ENCODE measurements around the gene DSG4. TPM values are rescaled to one million over a fixed set of nuclear protein-coding genes. Genes with fewer than 3 reads are reported as not detected.
"Not testable (repeated sequence)": the region's sequence is repeated elsewhere in the genome, so short reads cannot be mapped to it uniquely, and the experiment has no call there.

DSG4 gene
- polyA plus RNA-seq = under 1 TPM in 1 of 2 donors, not detected in 1; 0.01 TPM

GRCh38 chr18:31376477-31376876, at the start of gene DSG4:
Gene DSG4 (plus strand): TSS chr18:31376777. CDS start chr18:31376912, 135 bp downstream.
- Histone ChIP-seq H3K27ac (ENCODE audit: low read depth in 2 of 2, low read length in 1 of 2) (no peak within 1 kb of the TSS), H3K9me3 (ENCODE audit: control insufficient read depth in 2 of 2, insufficient read depth in 1 of 2, low read depth in 1 of 2, low read length in 1 of 2) (no peaks in the 10 kb centered on the region), H3K36me3 (ENCODE audit: control insufficient read depth in 2 of 2, insufficient read depth in 2 of 2, low read length in 1 of 2) (no peaks in the 10 kb centered on the region), H3K4me1 (ENCODE audit: control insufficient read depth in 2 of 2, insufficient read depth in 2 of 2, low read length in 1 of 2) (no peaks in the 10 kb centered on the region), H3K27me3 (ENCODE audit: control insufficient read depth in 1 of 2, insufficient read depth in 2 of 2, low read length in 2 of 2) (no peaks in the 10 kb centered on the region), H3K4me3 (ENCODE audit: low read depth in 1 of 2, low read length in 2 of 2) (no peak within 1 kb of the TSS)
- WGBS, 2 donors = 83 to 90% methylated on average over 3 of the region's 3 CpGs

DNA sequence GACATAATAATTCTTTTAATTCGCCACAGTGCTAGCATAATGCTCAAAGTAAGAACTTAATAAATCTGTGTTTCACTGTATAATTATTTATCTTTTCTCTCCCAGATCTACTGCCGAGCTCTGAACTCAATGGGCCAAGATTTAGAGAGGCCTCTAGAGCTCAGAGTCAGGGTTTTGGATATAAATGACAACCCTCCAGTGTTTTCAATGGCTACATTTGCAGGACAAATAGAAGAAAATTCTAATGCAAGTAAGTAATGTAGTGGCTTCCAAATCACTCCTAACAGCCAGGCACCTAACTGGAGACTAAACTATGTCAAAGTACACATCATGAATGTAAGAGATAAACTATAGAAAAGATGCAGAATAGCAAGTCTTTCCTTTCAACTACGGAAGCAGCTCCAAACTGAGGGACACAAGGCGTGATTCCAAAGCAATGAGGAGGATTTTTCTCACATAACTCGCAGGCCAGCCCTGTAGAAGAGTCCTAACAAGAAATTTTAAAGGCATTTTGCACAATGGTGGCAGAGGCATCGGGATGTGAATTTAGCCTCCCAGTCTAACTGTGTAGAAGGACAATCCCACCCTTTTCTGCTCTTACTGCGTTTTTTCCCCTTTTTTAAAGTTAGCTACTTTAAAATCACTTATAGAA, 46.7 kb upstream of the DSG4 start:
- H3K36me3 ChIP-seq (ENCODE audit: control insufficient read depth in 2 of 2, insufficient read depth in 2 of 2, low read length in 1 of 2) = no peaks in the 10 kb centered on the region
- H3K9me3 ChIP-seq (ENCODE audit: control insufficient read depth in 2 of 2, insufficient read depth in 1 of 2, low read depth in 1 of 2, low read length in 1 of 2) = no peaks in the 10 kb centered on the region
- H3K4me3 ChIP-seq (ENCODE audit: low read depth in 1 of 2, low read length in 2 of 2) = no peak overlapping the region
- H3K27me3 ChIP-seq (ENCODE audit: control insufficient read depth in 1 of 2, insufficient read depth in 2 of 2, low read length in 2 of 2) = no peaks in the 10 kb centered on the region
- H3K27ac ChIP-seq (ENCODE audit: low read depth in 2 of 2, low read length in 1 of 2) = no peak overlapping the region
- WGBS, 2 donors = 74 to 75% methylated on average over 7 of the region's 7 CpGs
- no peaks in the 10 kb centered on the region for H3K4me1 ChIP-seq (ENCODE audit: control insufficient read depth in 2 of 2, insufficient read depth in 2 of 2, low read length in 1 of 2)

DNA sequence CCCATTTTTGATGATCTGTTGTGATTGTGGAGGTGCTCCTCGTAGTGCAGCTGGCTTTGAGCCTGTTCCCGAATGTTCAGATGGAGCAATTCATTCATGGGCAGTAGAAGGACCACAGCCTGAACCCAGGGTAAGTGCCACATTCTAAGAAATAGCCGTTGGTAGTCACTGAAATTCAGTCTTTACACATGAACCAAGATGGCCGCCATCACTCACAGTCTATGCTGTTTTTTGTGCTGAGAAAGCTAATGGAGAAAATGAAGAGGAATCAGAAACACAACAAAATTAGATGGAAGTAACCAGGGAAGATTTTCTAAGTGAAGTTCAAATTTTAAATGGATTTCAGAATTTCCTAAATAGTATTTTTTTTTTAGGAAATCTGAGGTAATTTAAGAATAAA, 33.1 kb upstream of the DSG4 start:
- no peaks in the 10 kb centered on the region for H3K9me3 ChIP-seq (ENCODE audit: control insufficient read depth in 2 of 2, insufficient read depth in 1 of 2, low read depth in 1 of 2, low read length in 1 of 2)
- H3K36me3 ChIP-seq (ENCODE audit: control insufficient read depth in 2 of 2, insufficient read depth in 2 of 2, low read length in 1 of 2) = peaks cover 0 to 7% of the 10 kb centered on the region in 2 donors
- no peaks in the 10 kb centered on the region for H3K27me3 ChIP-seq (ENCODE audit: control insufficient read depth in 1 of 2, insufficient read depth in 2 of 2, low read length in 2 of 2)
- H3K27ac ChIP-seq (ENCODE audit: low read depth in 2 of 2, low read length in 1 of 2) = no peak overlapping the region
- H3K4me3 ChIP-seq (ENCODE audit: low read depth in 1 of 2, low read length in 2 of 2) = no peak overlapping the region
- no peaks in the 10 kb centered on the region for H3K4me1 ChIP-seq (ENCODE audit: control insufficient read depth in 2 of 2, insufficient read depth in 2 of 2, low read length in 1 of 2)
- WGBS, 2 donors = 84 to 87% methylated on average over 4 of the region's 4 CpGs

DNA sequence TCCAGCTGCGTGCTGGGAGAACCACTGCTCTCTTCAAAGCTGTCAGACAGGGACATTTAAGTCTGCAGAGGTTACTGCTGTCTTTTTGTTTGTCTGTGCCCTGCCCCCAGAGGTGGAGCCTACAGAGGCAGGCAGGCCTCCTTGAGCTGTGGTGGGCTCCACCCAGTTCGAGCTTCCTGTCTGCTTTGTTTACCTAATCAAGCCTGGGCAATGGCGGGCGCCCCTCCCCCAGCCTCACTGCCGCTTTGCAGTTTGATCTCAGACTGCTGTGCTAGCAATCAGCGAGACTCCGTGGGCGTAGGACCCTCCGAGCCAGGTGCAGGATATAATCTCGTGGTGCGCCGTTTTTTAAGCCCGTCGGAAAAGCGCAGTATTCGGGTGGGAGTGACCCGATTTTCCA, 23.2 kb upstream of the DSG4 start:
- not testable (repeated sequence) for H3K4me1 ChIP-seq (ENCODE audit: control insufficient read depth in 2 of 2, insufficient read depth in 2 of 2, low read length in 1 of 2); H3K9me3 ChIP-seq (ENCODE audit: control insufficient read depth in 2 of 2, insufficient read depth in 1 of 2, low read depth in 1 of 2, low read length in 1 of 2); H3K27me3 ChIP-seq (ENCODE audit: control insufficient read depth in 1 of 2, insufficient read depth in 2 of 2, low read length in 2 of 2); H3K4me3 ChIP-seq (ENCODE audit: low read depth in 1 of 2, low read length in 2 of 2); H3K27ac ChIP-seq (ENCODE audit: low read depth in 2 of 2, low read length in 1 of 2); H3K36me3 ChIP-seq (ENCODE audit: control insufficient read depth in 2 of 2, insufficient read depth in 2 of 2, low read length in 1 of 2)
- 67 to 74% methylated on average over 4 of the region's 17 CpGs for WGBS, 2 donors

GRCh38 chr18:31354990-31355389, 21.6 kb upstream of the DSG4 start:
- H3K4me1 ChIP-seq (ENCODE audit: control insufficient read depth in 2 of 2, insufficient read depth in 2 of 2, low read length in 1 of 2) = no peaks in the 10 kb centered on the region
- H3K27me3 ChIP-seq (ENCODE audit: control insufficient read depth in 1 of 2, insufficient read depth in 2 of 2, low read length in 2 of 2) = no peaks in the 10 kb centered on the region
- H3K36me3 ChIP-seq (ENCODE audit: control insufficient read depth in 2 of 2, insufficient read depth in 2 of 2, low read length in 1 of 2) = peaks cover 0 to 8% of the 10 kb centered on the region in 2 donors
- H3K9me3 ChIP-seq (ENCODE audit: control insufficient read depth in 2 of 2, insufficient read depth in 1 of 2, low read depth in 1 of 2, low read length in 1 of 2) = peaks cover 2 to 7% of the 10 kb centered on the region in 2 donors
- WGBS, 2 donors = 92 to 94% methylated on average over 8 of the region's 8 CpGs
- no peak overlapping the region for H3K4me3 ChIP-seq (ENCODE audit: low read depth in 1 of 2, low read length in 2 of 2)
- no peak overlapping the region for H3K27ac ChIP-seq (ENCODE audit: low read depth in 2 of 2, low read length in 1 of 2)

- peaks cover 0 to 8% of the 10 kb centered on the region in 2 donors for H3K36me3 ChIP-seq (ENCODE audit: control insufficient read depth in 2 of 2, insufficient read depth in 2 of 2, low read length in 1 of 2)
- no peaks in the 10 kb centered on the region for H3K4me1 ChIP-seq (ENCODE audit: control insufficient read depth in 2 of 2, insufficient read depth in 2 of 2, low read length in 1 of 2)
- WGBS, 2 donors = 82 to 87% methylated on average over 5 of the region's 5 CpGs
- H3K4me3 ChIP-seq (ENCODE audit: low read depth in 1 of 2, low read length in 2 of 2) = no peak overlapping the region
- H3K27me3 ChIP-seq (ENCODE audit: control insufficient read depth in 1 of 2, insufficient read depth in 2 of 2, low read length in 2 of 2) = no peaks in the 10 kb centered on the region
- peaks cover 2 to 7% of the 10 kb centered on the region in 2 donors for H3K9me3 ChIP-seq (ENCODE audit: control insufficient read depth in 2 of 2, insufficient read depth in 1 of 2, low read depth in 1 of 2, low read length in 1 of 2)
- no peak overlapping the region for H3K27ac ChIP-seq (ENCODE audit: low read depth in 2 of 2, low read length in 1 of 2)
Observed at GRCh38 chr18:31356025-31356424, 20.6 kb upstream of the DSG4 start.

DNA sequence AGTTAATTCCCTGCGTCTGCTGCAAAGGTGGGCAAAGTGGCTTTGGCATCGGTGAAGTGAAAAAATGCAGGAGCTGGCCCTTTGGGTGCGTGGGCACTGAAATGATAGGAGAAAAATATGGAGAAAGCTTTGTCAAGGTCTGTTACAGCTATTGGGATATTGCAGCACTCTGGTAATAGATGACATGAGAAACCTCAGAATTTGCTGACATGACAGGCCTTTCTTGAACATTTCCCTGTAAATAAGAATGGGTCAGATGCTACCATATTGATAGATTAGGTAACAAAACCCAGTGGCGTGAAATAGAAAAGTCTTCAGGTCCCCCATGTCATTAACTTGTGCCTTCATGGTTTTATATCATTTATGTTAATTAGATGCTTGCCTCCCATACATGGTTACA, 12.4 kb upstream of the DSG4 start:
- Histone ChIP-seq H3K4me1 (ENCODE audit: control insufficient read depth in 2 of 2, insufficient read depth in 2 of 2, low read length in 1 of 2) (no peaks in the 10 kb centered on the region), H3K4me3 (ENCODE audit: low read depth in 1 of 2, low read length in 2 of 2) (no peak overlapping the region), H3K27me3 (ENCODE audit: control insufficient read depth in 1 of 2, insufficient read depth in 2 of 2, low read length in 2 of 2) (no peaks in the 10 kb centered on the region), H3K27ac (ENCODE audit: low read depth in 2 of 2, low read length in 1 of 2) (no peak overlapping the region), H3K36me3 (ENCODE audit: control insufficient read depth in 2 of 2, insufficient read depth in 2 of 2, low read length in 1 of 2) (no peaks in the 10 kb centered on the region), H3K9me3 (ENCODE audit: control insufficient read depth in 2 of 2, insufficient read depth in 1 of 2, low read depth in 1 of 2, low read length in 1 of 2) (no peaks in the 10 kb centered on the region)
- WGBS, 2 donors = 92 to 95% methylated on average over 4 of the region's 4 CpGs

DNA sequence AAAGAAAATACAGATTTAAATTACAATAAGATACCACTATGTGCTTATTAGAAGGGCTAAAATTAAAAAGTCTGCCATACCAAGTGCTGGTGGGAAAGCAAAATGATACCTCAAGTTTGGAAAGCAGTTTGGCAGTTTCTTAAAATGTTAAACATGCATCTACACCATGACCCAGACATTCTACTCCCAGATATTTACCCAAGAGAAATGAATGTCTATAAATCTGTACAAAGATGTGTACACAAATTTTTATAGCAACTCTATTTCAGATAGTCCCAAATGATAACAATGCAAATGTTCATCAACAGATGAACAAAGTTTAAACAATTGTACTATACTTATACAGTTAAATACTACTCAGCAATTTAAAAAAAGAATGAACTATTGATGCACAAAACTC, 7.1 kb upstream of the DSG4 start:
- no peaks in the 10 kb centered on the region for H3K4me1 ChIP-seq (ENCODE audit: control insufficient read depth in 2 of 2, insufficient read depth in 2 of 2, low read length in 1 of 2)
- no peaks in the 10 kb centered on the region for H3K36me3 ChIP-seq (ENCODE audit: control insufficient read depth in 2 of 2, insufficient read depth in 2 of 2, low read length in 1 of 2)

DNA sequence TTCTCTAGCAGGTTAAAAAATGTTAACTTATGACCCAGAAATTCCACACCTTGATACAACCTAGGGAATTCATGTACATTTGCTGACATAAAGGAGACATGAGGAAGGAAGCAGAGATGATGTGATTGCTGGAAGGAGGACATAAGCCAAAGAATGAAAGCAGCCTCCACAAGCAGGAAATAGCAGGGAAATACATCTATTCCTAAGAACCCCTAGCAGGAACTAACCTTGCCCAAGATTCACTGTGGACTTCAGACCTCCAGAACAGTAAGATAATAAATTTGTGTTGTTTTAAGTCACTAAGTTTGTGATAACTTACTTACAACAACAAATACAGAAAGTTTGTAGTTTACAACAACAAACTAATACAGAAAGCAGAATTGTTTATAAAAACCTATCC, 4.6 kb upstream of the DSG4 start:
- Histone ChIP-seq H3K27ac (ENCODE audit: low read depth in 2 of 2, low read length in 1 of 2) (no peak overlapping the region), H3K4me3 (ENCODE audit: low read depth in 1 of 2, low read length in 2 of 2) (no peak overlapping the region), H3K36me3 (ENCODE audit: control insufficient read depth in 2 of 2, insufficient read depth in 2 of 2, low read length in 1 of 2) (no peaks in the 10 kb centered on the region), H3K4me1 (ENCODE audit: control insufficient read depth in 2 of 2, insufficient read depth in 2 of 2, low read length in 1 of 2) (no peaks in the 10 kb centered on the region), H3K9me3 (ENCODE audit: control insufficient read depth in 2 of 2, insufficient read depth in 1 of 2, low read depth in 1 of 2, low read length in 1 of 2) (no peaks in the 10 kb centered on the region), H3K27me3 (ENCODE audit: control insufficient read depth in 1 of 2, insufficient read depth in 2 of 2, low read length in 2 of 2) (no peaks in the 10 kb centered on the region)

More for the DNA sequence above, 7.1 kb upstream of the DSG4 start:
- no peak overlapping the region for H3K27ac ChIP-seq (ENCODE audit: low read depth in 2 of 2, low read length in 1 of 2)
- H3K27me3 ChIP-seq (ENCODE audit: control insufficient read depth in 1 of 2, insufficient read depth in 2 of 2, low read length in 2 of 2) = no peaks in the 10 kb centered on the region
- H3K4me3 ChIP-seq (ENCODE audit: low read depth in 1 of 2, low read length in 2 of 2) = no peak overlapping the region
- H3K9me3 ChIP-seq (ENCODE audit: control insufficient read depth in 2 of 2, insufficient read depth in 1 of 2, low read depth in 1 of 2, low read length in 1 of 2) = no peaks in the 10 kb centered on the region

- Histone ChIP-seq H3K9me3 (ENCODE audit: control insufficient read depth in 2 of 2, insufficient read depth in 1 of 2, low read depth in 1 of 2, low read length in 1 of 2) (no peaks in the 10 kb centered on the region), H3K4me1 (ENCODE audit: control insufficient read depth in 2 of 2, insufficient read depth in 2 of 2, low read length in 1 of 2) (no peaks in the 10 kb centered on the region), H3K36me3 (ENCODE audit: control insufficient read depth in 2 of 2, insufficient read depth in 2 of 2, low read length in 1 of 2) (no peaks in the 10 kb centered on the region), H3K4me3 (ENCODE audit: low read depth in 1 of 2, low read length in 2 of 2) (no peak overlapping the region), H3K27ac (ENCODE audit: low read depth in 2 of 2, low read length in 1 of 2) (no peak overlapping the region), H3K27me3 (ENCODE audit: control insufficient read depth in 1 of 2, insufficient read depth in 2 of 2, low read length in 2 of 2) (no peaks in the 10 kb centered on the region)
- WGBS, 2 donors = 66 to 80% methylated on average over 4 of the region's 4 CpGs
Observed at GRCh38 chr18:31373641-31374040, 2.9 kb upstream of the DSG4 start.

Measured in esophagus (tissue), 2 donors.